ENCODE measurements around the gene SLC35F3. TPM values are rescaled to one million over a fixed set of nuclear protein-coding genes. Genes with fewer than 3 reads are reported as not detected.

The SLC35F3 gene
- total and polyA plus RNA-seq, 9 of the 15 experiments (the other 6 are each of a cell fraction or from before 2014, with no cell fraction given) = 0.04 to 0.07 (median 0.04) TPM; not detected in 6

GRCh38 chr1:233998456-233998855 lies 94.0 kb downstream of the SLC35F3 start (continued):
- TF ChIP-seq POLR2H (tag; IDR thresholded peaks at IDR 0.05; ENCODE audit: low read depth) (no peak), POLR2G (IDR thresholded peaks at IDR 0.05; ENCODE audit: low read depth, low read length) (no peak), KLF13 (tag; IDR thresholded peaks at IDR 0.05; ENCODE audit: borderline replicate concordance, low read depth) (no peak), DACH1 (IDR thresholded peaks at IDR 0.05; ENCODE audit: partially characterized antibody) (no peak), ZNF354B (CRISPR knock-in tag; IDR thresholded peaks at IDR 0.05) (no peak), ZNF318 (IDR thresholded peaks at IDR 0.05; ENCODE audit: borderline replicate concordance in 1 of 2, low read depth in 1 of 2) (no peak), ZNF324 (CRISPR knock-in tag; IDR thresholded peaks at IDR 0.05) (no peak), MAFF (IDR thresholded peaks at IDR 0.05; ENCODE audit: low read length) (no peak), ZNF263 (CRISPR knock-in tag; IDR thresholded peaks at IDR 0.05; ENCODE audit: borderline replicate concordance) (no peak), HNRNPH1 (optimal IDR thresholded peaks at IDR 0.05; ENCODE audit: low read depth, low read length) (no peak), EZH2 (IDR thresholded peaks at IDR 0.05; ENCODE audit: borderline replicate concordance, low read depth, low read length) (no peak), MXI1 (IDR thresholded peaks at IDR 0.05; ENCODE audit: low read depth, low read length) (no peak), DDX20 (tag; IDR thresholded peaks at IDR 0.05; ENCODE audit: low read depth) (no peak)

Measured in K562 (cell line).